Esophagus muscularis mucosa (tissue), 4 donors: Measurements from ENCODE around the gene INSC. TPM values are rescaled to one million over a fixed set of nuclear protein-coding genes. Genes with fewer than 3 reads are reported as not detected.

Experiments
- DNase-seq: peaks from one replicate; pipeline ENCODE4 v3.0.0-alpha.2; 2017; ENCODE audit errors: extremely low spot score
- H3K27ac ChIP-seq, 4 donors: fragments of 200-600 bp; sonication (generic); replicated peaks in 1 of 4; 1 replicate in 3 of 4; 2 replicates in 1 of 4; pipeline ENCODE4 v1.5.1; 2016 to 2019; ENCODE audit warnings: mild to moderate bottlenecking in 1 of 4
- H3K27me3 ChIP-seq, 4 donors: fragments of 200-600 bp; sonication (generic); one replicate each; pipeline versions ENCODE4 v1.5.1 to v1.6.0; 2016 to 2019
- H3K36me3 ChIP-seq, 4 donors: fragments of 200-600 bp; sonication (generic); one replicate each; pipeline ENCODE4 v1.5.1; 2016 to 2019
- H3K4me1 ChIP-seq, 4 donors: fragments of 200-600 bp; sonication (generic); one replicate each; pipeline ENCODE4 v1.5.1; 2016 to 2019
- H3K4me3 ChIP-seq, 4 donors: fragments of 200-600 bp; sonication (generic); 1 replicate in 2 of 4; 2 replicates in 2 of 4; pipeline ENCODE4 v1.5.1; 2016 to 2019; ENCODE audit warnings: mild to moderate bottlenecking in 4 of 4, moderate library complexity in 1 of 4
- H3K9me3 ChIP-seq, 4 donors: fragments of 200-600 bp; sonication (generic); 1 replicate in 3 of 4; 2 replicates in 1 of 4; pipeline ENCODE4 v1.5.1; 2016 to 2019
- CTCF ChIP-seq, 3 experiments: fragments of 200-600 bp in 2 of 3; fragments of 450-650 bp in 1 of 3; sonication (generic) in 2 of 3; IDR thresholded peaks; one replicate each; pipeline ENCODE4 v1.5.1; 2017 to 2019; ENCODE audit warnings: antibody characterized with exemption in 3 of 3, mild to moderate bottlenecking in 2 of 3, moderate library complexity in 1 of 3
- EP300 ChIP-seq: sonication (generic); formaldehyde crosslinking; IDR thresholded peaks from one replicate; pipeline ENCODE4 v1.6.1; 2017; ENCODE audit warnings: antibody characterized with exemption
- POLR2A ChIP-seq: fragments of 450-650 bp; IDR thresholded peaks from one replicate; pipeline ENCODE4 v1.6.1; 2017; ENCODE audit warnings: antibody characterized with exemption, moderate library complexity, mild to moderate bottlenecking, low read depth
- POLR2AphosphoS5 ChIP-seq, 2 donors: sonication (generic); formaldehyde crosslinking; IDR thresholded peaks; one replicate each; pipeline ENCODE4 v1.6.1; 2017; ENCODE audit warnings: antibody characterized with exemption in 2 of 2
- WGBS: methylation state at CpG from one replicate; pipeline ENCODE4 v1.1.5; 2018; 5-methylcytosine and 5-hydroxymethylcytosine counted together
- intact Hi-C: fragments of 100-400 bp; cut with DNase I; formaldehyde crosslinking; loops from one replicate; pipeline ENCODE4 v1.15.1; 2023
- total RNA-seq, 4 donors: library from RNA; depleted of rRNA; stranded (reverse); fragments of >200 nt; gene quantifications; one replicate each; pipeline versions ENCODE4 v1.1.0 to v1.2.1, GENCODE V29; 2016

INSC gene
- total RNA-seq, 4 donors from 2014 or later: 1.7 to 3.1 (median 2.6) TPM

DNA sequence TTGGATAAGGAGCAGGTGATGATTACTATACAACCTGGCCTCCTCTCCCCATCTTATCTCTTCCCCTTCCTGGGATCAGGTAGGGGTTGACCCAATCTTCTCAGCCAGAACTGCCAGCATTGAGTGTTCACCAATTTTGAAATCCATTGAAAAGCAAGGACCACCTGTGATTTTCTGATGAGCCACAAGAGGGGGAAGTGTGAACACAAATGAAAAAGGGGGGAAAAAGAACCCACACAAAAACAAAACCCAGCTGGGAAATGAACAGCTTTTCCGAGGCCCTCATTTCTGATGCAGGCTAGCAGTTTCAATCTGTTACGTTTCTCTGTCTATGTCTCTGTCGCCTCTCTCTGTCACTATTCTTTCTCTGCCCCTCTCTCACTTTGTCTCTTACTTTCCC lies 161.9 kb downstream of the INSC start:
- DNase-seq: no peak
- WGBS: 24% methylated on average over 3 of the region's 3 CpGs
- Histone ChIP-seq H3K9me3 (no peaks in the 10 kb centered on the region), H3K27ac (no peak overlapping the region), H3K36me3 (no peaks in the 10 kb centered on the region), H3K4me1 (no peaks in the 10 kb centered on the region), H3K27me3 (peaks cover 0 to 4% (median 0%) of the 10 kb centered on the region in 4 donors), H3K4me3 (no peak overlapping the region)
- TF ChIP-seq EP300 (no peak), POLR2A (no peak), POLR2AphosphoS5 (IDR thresholded peaks at IDR 0.05) (no peak), CTCF (IDR thresholded peaks at IDR 0.05) (peak in 2 of 3 experiments; percentile 12)
- intact Hi-C loops: no loop called here

DNA sequence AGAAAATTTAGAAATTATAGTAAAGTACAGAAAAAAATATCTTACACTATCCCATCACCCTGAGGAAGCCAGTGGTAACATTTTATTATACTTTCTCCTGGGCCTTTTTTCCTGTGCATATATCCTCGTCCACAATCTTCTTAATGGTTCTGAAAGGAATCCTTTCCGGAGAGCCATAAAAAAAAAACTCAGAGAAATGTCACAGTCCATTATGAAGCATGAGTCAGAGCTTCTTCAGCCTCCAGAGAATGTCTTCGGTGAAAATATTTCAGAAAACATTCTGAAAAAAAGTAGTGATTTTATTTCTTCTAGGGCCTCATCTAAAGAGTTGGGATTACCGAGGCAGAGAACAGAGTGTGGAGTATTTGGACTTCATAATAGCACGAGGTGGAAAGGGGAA lies 163.4 kb downstream of the INSC start:
- no peak for DNase-seq
- TF ChIP-seq POLR2AphosphoS5 (IDR thresholded peaks at IDR 0.05) (no peak), CTCF (IDR thresholded peaks at IDR 0.05) (no peak), EP300 (no peak), POLR2A (no peak)
- no peak overlapping the region for H3K27ac ChIP-seq
- WGBS: 71% methylated on average over 5 of the region's 5 CpGs
- peaks cover 0 to 12% (median 0%) of the 10 kb centered on the region in 4 donors for H3K27me3 ChIP-seq
- no peaks in the 10 kb centered on the region for H3K36me3 ChIP-seq
- intact Hi-C loops: no loop called here
- no peaks in the 10 kb centered on the region for H3K4me1 ChIP-seq
- no peak overlapping the region for H3K4me3 ChIP-seq
- H3K9me3 ChIP-seq: no peaks in the 10 kb centered on the region

- Histone ChIP-seq H3K27me3 (peaks cover 0 to 12% (median 0%) of the 10 kb centered on the region in 4 donors), H3K4me3 (no peak overlapping the region), H3K36me3 (no peaks in the 10 kb centered on the region), H3K4me1 (no peaks in the 10 kb centered on the region), H3K9me3 (no peaks in the 10 kb centered on the region), H3K27ac (no peak overlapping the region)
- TF ChIP-seq EP300 (no peak), POLR2AphosphoS5 (IDR thresholded peaks at IDR 0.05) (no peak), CTCF (IDR thresholded peaks at IDR 0.05) (no peak), POLR2A (no peak)
- DNase-seq: no peak
- intact Hi-C loops: no loop called here
These were observed 165.7 kb downstream of the INSC start for GRCh38 chr11:15280393-15280792.

GRCh38 chr11:15282754-15283153 lies 168.0 kb downstream of the INSC start:
- no peak for TF ChIP-seq CTCF (IDR thresholded peaks at IDR 0.05)
- TF ChIP-seq POLR2AphosphoS5 (IDR thresholded peaks at IDR 0.05): no peak
- TF ChIP-seq EP300: no peak
- TF ChIP-seq POLR2A: no peak
- no peak for DNase-seq
- H3K4me3 ChIP-seq: no peak overlapping the region
- peaks cover 0 to 12% (median 0%) of the 10 kb centered on the region in 4 donors for H3K27me3 ChIP-seq
- intact Hi-C loops: no loop called here
- WGBS: 86% methylated on average over 2 of the region's 2 CpGs
- no peaks in the 10 kb centered on the region for H3K9me3 ChIP-seq
- no peak overlapping the region for H3K27ac ChIP-seq
- no peaks in the 10 kb centered on the region for H3K4me1 ChIP-seq
- H3K36me3 ChIP-seq: no peaks in the 10 kb centered on the region

- H3K27me3 ChIP-seq: peaks cover 0 to 9% (median 0%) of the 10 kb centered on the region in 4 donors
- 64% methylated on average over 2 of the region's 2 CpGs for WGBS
- H3K9me3 ChIP-seq: no peaks in the 10 kb centered on the region
- intact Hi-C loops: no loop called here
- TF ChIP-seq POLR2A (no peak), CTCF (IDR thresholded peaks at IDR 0.05) (no peak), EP300 (no peak), POLR2AphosphoS5 (IDR thresholded peaks at IDR 0.05) (no peak)
- no peak for DNase-seq
- no peak overlapping the region for H3K4me3 ChIP-seq
- no peak overlapping the region for H3K27ac ChIP-seq
- H3K4me1 ChIP-seq: no peaks in the 10 kb centered on the region
- H3K36me3 ChIP-seq: no peaks in the 10 kb centered on the region
These were observed 171.7 kb downstream of the INSC start for GRCh38 chr11:15286465-15286864.
